K562 (cell line): Measurements from ENCODE around the gene CHST10. TPM values are rescaled to one million over a fixed set of nuclear protein-coding genes. Genes with fewer than 3 reads are reported as not detected.

ENCODE experiments used
- ATAC-seq: fragments of 200-7000 bp; cut with Tn5 transposase; 3 replicates; pipeline ENCODE4 v1.9.1; 2020; ENCODE audit warnings: moderate library complexity
- BruUV-seq: library from RNA; stranded (reverse); fragments of 400-500 nt; replicated peaks from 2 replicates; lab custom pipeline; 2021; lab: Mats Ljungman, UMichigan
- CTCF ChIA-PET: fragments of 300-600 bp; formaldehyde crosslinking; extraction: SDS; loops from one replicate; lab custom pipeline; 2021; ENCODE audit warnings: low intra/inter-chr PET ratio; lab: Yijun Ruan, JAX
- POLR2A ChIA-PET: fragments of 300-600, 350-650 bp; sonication (Branson Sonifier 250); formaldehyde crosslinking; extraction: SDS; loops from one replicate; lab custom pipeline; 2021; ENCODE audit warnings: antibody characterized with exemption, inconsistent platforms; lab: Yijun Ruan, JAX
- DNase-seq, 4 experiments: peaks; one replicate each; pipeline versions ENCODE4 v3.0.0 to v3.0.0-alpha.2; 2011 to 2018; ENCODE audit warnings: low spot score in 3 of 4, mixed read lengths in 3 of 4; ENCODE audit errors: extremely low read depth in 1 of 4
- FAIRE-seq: peaks from 2 replicates; lab custom pipeline; 2011; peaks lifted over from hg19 to GRCh38; lab: Jason Lieb, UNC
- H2AFZ ChIP-seq: 2 replicates; pipeline ENCODE4 v1.6.0; 2011; ENCODE audit warnings: low read depth, low read length, control low read depth, inconsistent platforms
- H3K27ac ChIP-seq: fragments of 200-600 bp; 3 replicates; pipeline ENCODE4 v1.8.0; 2011; ENCODE audit warnings: low read depth, mild to moderate bottlenecking, control low read depth, inconsistent platforms, low read length, moderate library complexity, mixed read lengths; ENCODE audit errors: extremely low read depth
- H3K27me3 ChIP-seq, 2 experiments: fragments of 300-600 bp in 1 of 2; 2 replicates in 1 of 2; 3 replicates in 1 of 2; pipeline versions ENCODE4 v1.6.0 to v1.8.0; 2011; ENCODE audit warnings: inconsistent platforms in 2 of 2, low read length in 2 of 2, mild to moderate bottlenecking in 1 of 2, mixed read lengths in 1 of 2, moderate library complexity in 1 of 2; ENCODE audit not compliant: control insufficient read depth in 2 of 2, insufficient read depth in 2 of 2
- H3K36me3 ChIP-seq: fragments of 300-600 bp; 3 replicates; pipeline ENCODE4 v1.8.0; 2011; ENCODE audit warnings: mild to moderate bottlenecking, low read length, inconsistent platforms; ENCODE audit not compliant: control insufficient read depth, insufficient read depth
- H3K4me1 ChIP-seq, 2 experiments: fragments of 200-600 bp in 1 of 2; replicated peaks in 1 of 2; 2 replicates in 1 of 2; 3 replicates in 1 of 2; pipeline versions ENCODE4 v1.5.1 to v1.8.0; 2011; ENCODE audit warnings: inconsistent platforms in 2 of 2, low read length in 2 of 2, mild to moderate bottlenecking in 1 of 2, mixed read lengths in 1 of 2, moderate library complexity in 1 of 2; ENCODE audit not compliant: control insufficient read depth in 2 of 2, insufficient read depth in 2 of 2
- H3K4me2 ChIP-seq: 2 replicates; pipeline ENCODE4 v1.6.1; 2011; ENCODE audit warnings: low read length, control low read depth, inconsistent platforms, mixed read lengths; ENCODE audit not compliant: insufficient read depth
- H3K4me3 ChIP-seq: fragments of 200-600 bp; sonication (generic), shearing (Covaris generic); 2 replicates; pipeline ENCODE4 v1.5.1; 2016; ENCODE audit warnings: control low read depth, inconsistent platforms
- H3K79me2 ChIP-seq: fragments of 200-600 bp; 3 replicates; pipeline ENCODE4 v1.8.0; 2011; ENCODE audit warnings: low read length, inconsistent platforms; ENCODE audit not compliant: control insufficient read depth, insufficient read depth
- H3K9ac ChIP-seq, 2 experiments: 2 replicates each; pipeline versions ENCODE4 v1.6.0 to v1.6.1; 2011; ENCODE audit warnings: low read depth in 2 of 2, low read length in 2 of 2, control low read depth in 1 of 2, inconsistent platforms in 1 of 2, mild to moderate bottlenecking in 1 of 2, mixed read lengths in 1 of 2; ENCODE audit not compliant: insufficient read depth in 1 of 2
- H3K9me1 ChIP-seq: one replicate; pipeline ENCODE4 v1.6.0; 2011; ENCODE audit warnings: inconsistent platforms, mild to moderate bottlenecking, low read length, moderate library complexity; ENCODE audit not compliant: control insufficient read depth, insufficient read depth
- H3K9me3 ChIP-seq: replicated peaks from 2 replicates; pipeline ENCODE4 v1.5.1; 2011; ENCODE audit warnings: low read depth, low read length, inconsistent platforms; ENCODE audit not compliant: control insufficient read depth, insufficient read depth
- H4K20me1 ChIP-seq: replicated peaks from 2 replicates; pipeline ENCODE4 v1.6.1; 2011; ENCODE audit warnings: low read length, inconsistent platforms, mixed read lengths; ENCODE audit not compliant: control insufficient read depth, insufficient read depth
- MIER1 ChIP-seq: fragments of 450-650 bp; IDR thresholded peaks from 2 replicates; pipeline ENCODE4 v1.6.1; 2016; ENCODE audit warnings: antibody characterized with exemption, mild to moderate bottlenecking, low read depth
- WGBS: fragments of 100-300 bp; shearing (Covaris generic); methylation state at CpG from one replicate; pipeline ENCODE4 v1.1.6; 2016; ENCODE audit warnings: low coverage, mixed read lengths; ENCODE audit not compliant: insufficient coverage; ENCODE audit errors: missing lambda C conversion rate; 5-methylcytosine and 5-hydroxymethylcytosine counted together
- in situ Hi-C: fragments of 300-500 bp; cut with MboI; formaldehyde crosslinking; loops from 4 replicates; pipeline ENCODE4 v1.15.0; 2018; ENCODE audit warnings: inconsistent platforms, mixed read lengths
- intact Hi-C: fragments of 100-400 bp; cut with micrococcal nuclease; formaldehyde crosslinking; loops from 2 replicates; pipeline ENCODE4 v1.14.2; 2022
- polyA plus RNA-seq, 8 experiments: library from polyadenylated mRNA; depleted of rRNA in 4 of 8; stranded (reverse) in 5 of 8; unstranded in 3 of 8; fragments of >200 nt; fragmentation: Nextera tagmentation in 2 of 8; fragmentation: Illumina TruSeq in 1 of 8; extraction: Ambion mirVana in 2 of 8; extraction: Trizol in 1 of 8; gene quantifications; 2 replicates each; pipeline versions ENCODE4 v1.2.1 to v1.2.3, GENCODE V29; 2011 to 2014; ENCODE audit warnings: inconsistent platforms in 1 of 8, missing spikeins in 1 of 8
- total RNA-seq, 7 experiments: library from RNA; depleted of rRNA in 6 of 7; stranded (reverse); fragments of >200 nt in 6 of 7; fragmentation: Illumina TruSeq in 2 of 7; extraction: Trizol in 2 of 7; gene quantifications; 2 replicates each; pipeline versions ENCODE4 v1.2.1 to v1.2.3, GENCODE V29; 2011 to 2021; ENCODE audit warnings: low replicate concordance in 1 of 7
- TF ChIP-seq, protein P1 (sequence below): sonication (generic); formaldehyde crosslinking; IDR thresholded peaks from 2 replicates; pipeline ENCODE4 v1.8.0; 2022; ENCODE audit warnings: missing genetic modification reagents, mild to moderate bottlenecking, moderate library complexity, borderline replicate concordance

CHST10 gene
- total and polyA plus RNA-seq, 9 of the 15 experiments (the other 6 are each of a cell fraction or from before 2014, with no cell fraction given) = 1.3 to 30.9 (median 19.3) TPM

DNA sequence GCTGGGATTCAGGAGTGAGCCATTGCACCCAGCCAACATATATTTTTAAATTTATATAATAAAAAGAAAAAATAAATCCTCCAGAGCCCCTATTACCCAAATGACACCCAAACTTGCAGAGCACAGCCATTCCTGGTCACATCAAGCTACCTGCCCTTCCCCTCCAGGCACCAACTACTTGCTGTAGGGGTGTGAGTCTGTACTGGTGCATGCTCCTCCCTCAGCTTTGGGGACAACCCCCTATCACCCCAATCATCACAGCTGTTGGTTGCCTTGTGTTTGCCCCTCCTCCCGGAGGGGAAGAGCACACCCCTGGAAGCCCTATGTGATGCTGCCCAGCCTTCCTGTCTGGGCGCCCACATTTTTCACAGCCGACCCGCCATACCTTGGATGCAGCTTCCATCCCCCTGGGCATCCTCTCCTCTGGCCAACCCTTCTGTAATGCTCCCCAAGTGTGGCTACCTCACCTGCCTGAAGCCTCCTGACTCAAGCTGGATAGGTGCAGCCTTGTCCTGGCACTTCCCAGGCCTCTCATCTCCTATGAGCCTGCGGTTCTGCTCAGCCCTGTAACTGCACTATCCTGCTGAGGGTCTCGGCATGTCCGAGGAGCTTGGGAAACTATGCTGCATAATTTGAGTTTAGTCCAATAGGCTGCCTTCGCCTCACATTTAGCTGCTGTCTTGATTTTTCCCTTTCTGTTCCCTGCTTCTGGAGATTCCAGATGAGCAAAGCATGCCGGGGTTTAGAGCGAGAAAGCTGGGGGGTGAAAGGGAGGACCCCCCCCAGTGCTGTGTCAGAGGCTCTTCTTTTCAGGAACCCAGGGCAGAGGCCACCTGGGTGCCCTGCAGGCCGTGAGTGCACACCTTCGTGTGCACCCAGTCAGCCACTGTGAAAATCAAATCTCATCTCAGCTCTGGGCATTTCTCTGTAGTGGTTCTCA is 27.2 kb downstream of the CHST10 start:
- BruUV-seq = no TSS peak
- POLR2A ChIA-PET = interaction anchor here (0.6 to 1.2 kb wide), 8 partner anchors 9 to 1299 kb away, joined by 3 to 5 read pairs (median 3); no protein-coding TSS in a partner anchor
- peak; percentile 56 for ATAC-seq
- H3K36me3 ChIP-seq = peaks cover 26% of the 10 kb centered on the region; the same call in 1 of the 3 replicates
- no peaks in the 10 kb centered on the region for H3K79me2 ChIP-seq
- no peaks in the 10 kb centered on the region for H3K9me1 ChIP-seq
- peaks cover 0 to 2% of the 10 kb centered on the region in 2 experiments; a peak in 2 of 5 replicates for H3K4me1 ChIP-seq
- no peaks in the 10 kb centered on the region for H4K20me1 ChIP-seq
- CTCF ChIA-PET = no interaction called here
- no peak overlapping the region for H3K27ac ChIP-seq
- TF ChIP-seq, protein P1, sequence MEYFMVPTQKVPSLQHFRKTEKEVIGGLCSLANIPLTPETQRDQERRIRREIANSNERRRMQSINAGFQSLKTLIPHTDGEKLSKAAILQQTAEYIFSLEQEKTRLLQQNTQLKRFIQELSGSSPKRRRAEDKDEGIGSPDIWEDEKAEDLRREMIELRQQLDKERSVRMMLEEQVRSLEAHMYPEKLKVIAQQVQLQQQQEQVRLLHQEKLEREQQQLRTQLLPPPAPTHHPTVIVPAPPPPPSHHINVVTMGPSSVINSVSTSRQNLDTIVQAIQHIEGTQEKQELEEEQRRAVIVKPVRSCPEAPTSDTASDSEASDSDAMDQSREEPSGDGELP (CRISPR knock-in tag) = peak; percentile 16; the same call in 1 of the 2 replicates
- no peak for TF ChIP-seq MIER1
- TF ChIP-seq, all 486 proteins: peak for 1
- H3K27me3 ChIP-seq = no peaks in the 10 kb centered on the region
- 58% methylated on average over 10 of the region's 12 CpGs for WGBS
- H3K4me3 ChIP-seq = no peak overlapping the region
- DNase-seq (peak in 2 of 4 experiments; percentile 10 to 20), FAIRE-seq (no peak)
- no peak overlapping the region for H3K4me2 ChIP-seq
- intact Hi-C loops = no loop called here
- H3K9me3 ChIP-seq = no peaks in the 10 kb centered on the region
- H3K9ac ChIP-seq = 0 out of 4 replicates have a peak overlapping the region, but pooled peaks of 1 of the 2 experiments have one; percentile 52
- in situ Hi-C loops = loop anchor here (25.0 kb wide), 1 partner anchor 828 kb away; no protein-coding TSS in a partner anchor
- no peak overlapping the region for H2AFZ ChIP-seq
